Calu3 (cell line): ENCODE results near the gene ACYP1. TPM values are rescaled to one million over a fixed set of nuclear protein-coding genes. Genes with fewer than 3 reads are reported as not detected.

ENCODE experiments used
- BruUV-seq: library from RNA; stranded (reverse); fragments of 400-500 nt; replicated peaks from 2 replicates; lab custom pipeline; 2021; lab: Mats Ljungman, UMichigan
- CTCF ChIA-PET: fragments of 300-600 bp; sonication (Branson Sonifier 250); formaldehyde crosslinking; loops from one replicate; lab custom pipeline; 2022; ENCODE audit warnings: antibody characterized with exemption; lab: Charles Lee
- DNase-seq: peaks from one replicate; pipeline ENCODE4 v3.0.0; 2022
- H3K27ac Mint-ChIP-seq: one replicate; pipeline ENCODE4 v1.8.0; 2022; ENCODE audit warnings: mixed read lengths; ENCODE audit not compliant: unreplicated experiment
- H3K27me3 Mint-ChIP-seq: one replicate; pipeline ENCODE4 v1.8.0; 2022; ENCODE audit warnings: mixed read lengths; ENCODE audit not compliant: unreplicated experiment
- H3K36me3 Mint-ChIP-seq: one replicate; pipeline ENCODE4 v1.8.0; 2022; ENCODE audit warnings: mild to moderate bottlenecking, moderate library complexity, mixed read lengths; ENCODE audit not compliant: insufficient read depth, unreplicated experiment
- H3K4me1 Mint-ChIP-seq: one replicate; pipeline ENCODE4 v1.8.0; 2022; ENCODE audit warnings: mild to moderate bottlenecking, low read depth, mixed read lengths; ENCODE audit not compliant: unreplicated experiment
- H3K4me3 Mint-ChIP-seq: one replicate; pipeline ENCODE4 v1.8.0; 2022; ENCODE audit warnings: mild to moderate bottlenecking, low read depth, moderate library complexity, mixed read lengths; ENCODE audit not compliant: unreplicated experiment
- H3K9me3 Mint-ChIP-seq: one replicate; pipeline ENCODE4 v1.8.0; 2022; ENCODE audit warnings: low read depth, mixed read lengths; ENCODE audit not compliant: unreplicated experiment
- CTCF ChIP-seq: fragments of 200-600 bp; IDR thresholded peaks from one replicate; pipeline ENCODE4 v1.8.0; 2022; ENCODE audit warnings: antibody characterized with exemption; ENCODE audit not compliant: unreplicated experiment
- intact Hi-C: fragments of 100-400 bp; cut with micrococcal nuclease; formaldehyde crosslinking; loops from one replicate; pipeline ENCODE4 v1.10.0; 2022; ENCODE audit not compliant: unreplicated experiment
- total RNA-seq: library from RNA; stranded (reverse); gene quantifications from 2 replicates; pipeline ENCODE4 v1.2.3, GENCODE V29; 2022

The ACYP1 gene
- total RNA-seq, 1 experiment from 2014 or later: 33.2 TPM

- H3K36me3 Mint-ChIP-seq: peaks cover 7% of the 10 kb centered on the region
- intact Hi-C loops: loop anchor here (10.0 kb wide), 1 partner anchor 57 kb away; no protein-coding TSS in a partner anchor
- DNase-seq: no peak
- no peaks in the 10 kb centered on the region for H3K27me3 Mint-ChIP-seq
- no peak overlapping the region for H3K27ac Mint-ChIP-seq
- no peaks in the 10 kb centered on the region for H3K9me3 Mint-ChIP-seq
- no peak overlapping the region for H3K4me3 Mint-ChIP-seq
- no TSS peak for BruUV-seq
- TF ChIP-seq CTCF: no peak
- CTCF ChIA-PET: no interaction called here
- no peaks in the 10 kb centered on the region for H3K4me1 Mint-ChIP-seq
These were observed 17.9 kb upstream of the ACYP1 start for GRCh38 chr14:75081660-75082229.

GRCh38 chr14:75079521-75079920 is 15.7 kb upstream of the ACYP1 start:
- no peaks in the 10 kb centered on the region for H3K4me1 Mint-ChIP-seq
- no peaks in the 10 kb centered on the region for H3K9me3 Mint-ChIP-seq
- intact Hi-C loops: no loop called here
- no TSS peak for BruUV-seq
- H3K27me3 Mint-ChIP-seq: no peaks in the 10 kb centered on the region
- no peak overlapping the region for H3K4me3 Mint-ChIP-seq
- H3K36me3 Mint-ChIP-seq: no peaks in the 10 kb centered on the region
- no peak for DNase-seq
- CTCF ChIA-PET: no interaction called here
- TF ChIP-seq CTCF: no peak
- H3K27ac Mint-ChIP-seq: no peak overlapping the region

DNA sequence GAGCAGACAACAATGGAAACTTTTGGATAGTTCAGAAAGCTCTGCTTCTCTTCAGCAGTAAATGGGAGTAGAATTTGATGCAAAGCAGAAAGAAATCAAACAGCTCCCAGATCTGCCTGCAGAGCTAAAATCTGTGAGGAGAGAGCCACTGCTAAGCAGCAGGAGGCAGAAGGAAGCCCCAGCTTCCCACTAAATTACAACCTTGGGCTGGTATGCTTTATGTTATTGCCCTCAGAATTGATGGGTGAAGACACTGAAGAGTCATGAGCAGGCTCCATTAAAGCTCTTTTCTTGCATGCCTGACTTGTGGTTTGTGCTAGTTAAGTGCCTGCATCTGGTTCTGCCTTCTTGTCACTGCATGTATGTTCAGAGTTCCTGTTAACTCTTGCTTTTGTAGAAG is 14.0 kb upstream of the ACYP1 start:
- no peak overlapping the region for H3K4me3 Mint-ChIP-seq
- intact Hi-C loops: no loop called here
- CTCF ChIA-PET: no interaction called here
- no peaks in the 10 kb centered on the region for H3K9me3 Mint-ChIP-seq
- BruUV-seq: no TSS peak
- no peak overlapping the region for H3K27ac Mint-ChIP-seq
- H3K27me3 Mint-ChIP-seq: no peaks in the 10 kb centered on the region
- H3K36me3 Mint-ChIP-seq: no peaks in the 10 kb centered on the region
- no peaks in the 10 kb centered on the region for H3K4me1 Mint-ChIP-seq
- no peak for TF ChIP-seq CTCF
- DNase-seq: no peak

- H3K4me3 Mint-ChIP-seq: no peak overlapping the region
- intact Hi-C loops: no loop called here
- DNase-seq: no peak
- CTCF ChIA-PET: no interaction called here
- no peaks in the 10 kb centered on the region for H3K4me1 Mint-ChIP-seq
- no peak for TF ChIP-seq CTCF
- no peak overlapping the region for H3K27ac Mint-ChIP-seq
- BruUV-seq: TSS peak; percentile 29
- peaks cover 10% of the 10 kb centered on the region for H3K36me3 Mint-ChIP-seq
- H3K27me3 Mint-ChIP-seq: no peaks in the 10 kb centered on the region
- no peaks in the 10 kb centered on the region for H3K9me3 Mint-ChIP-seq
These were observed 6.6 kb upstream of the ACYP1 start for GRCh38 chr14:75070383-75070782.
